Activated effector memory CD4-positive, alpha-beta T cell treated with Interleukin-2 at 50 U/mL for 16 hours (primary cell): ENCODE measurements around the gene SUCNR1.
"Not testable (repeated sequence)": the region's sequence is repeated elsewhere in the genome, so short reads cannot be mapped to it uniquely, and the experiment has no call there.

ENCODE experiments used
- DNase-seq: peaks from one replicate; pipeline ENCODE4 v3.0.0-alpha.2; 2020

The SUCNR1 gene

DNA sequence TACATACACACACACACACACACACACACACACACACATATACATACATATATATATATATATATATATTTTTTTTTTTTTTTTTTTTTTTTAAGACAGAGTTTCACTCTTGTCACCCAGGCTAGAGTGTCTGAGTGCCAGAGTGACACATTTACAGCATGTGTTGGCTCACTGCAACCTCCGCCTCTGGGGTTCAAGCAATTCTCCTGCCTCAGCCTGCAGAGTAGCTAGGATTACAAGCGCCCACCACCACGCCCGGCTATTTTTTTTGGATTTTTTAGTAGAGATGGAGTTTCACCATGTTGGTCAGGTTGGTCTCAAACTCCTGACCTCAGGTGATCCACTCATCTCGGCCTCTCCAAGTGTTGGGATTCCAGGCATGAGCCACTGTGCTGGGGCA, 636 bp downstream of the SUCNR1 start:
- not testable (repeated sequence) for DNase-seq

GRCh38 chr3:151875759-151876158, 2.3 kb downstream of the SUCNR1 start:
- DNase-seq, result no peak

- DNase-seq, result no peak
Measured at GRCh38 chr3:151877269-151877668, 3.8 kb downstream of the SUCNR1 start.

GRCh38 chr3:151878465-151878864, 5.0 kb downstream of the SUCNR1 start:
- DNase-seq, result no peak

- no peak for DNase-seq
Measured at GRCh38 chr3:151879037-151879436, 5.6 kb downstream of the SUCNR1 start.

DNA sequence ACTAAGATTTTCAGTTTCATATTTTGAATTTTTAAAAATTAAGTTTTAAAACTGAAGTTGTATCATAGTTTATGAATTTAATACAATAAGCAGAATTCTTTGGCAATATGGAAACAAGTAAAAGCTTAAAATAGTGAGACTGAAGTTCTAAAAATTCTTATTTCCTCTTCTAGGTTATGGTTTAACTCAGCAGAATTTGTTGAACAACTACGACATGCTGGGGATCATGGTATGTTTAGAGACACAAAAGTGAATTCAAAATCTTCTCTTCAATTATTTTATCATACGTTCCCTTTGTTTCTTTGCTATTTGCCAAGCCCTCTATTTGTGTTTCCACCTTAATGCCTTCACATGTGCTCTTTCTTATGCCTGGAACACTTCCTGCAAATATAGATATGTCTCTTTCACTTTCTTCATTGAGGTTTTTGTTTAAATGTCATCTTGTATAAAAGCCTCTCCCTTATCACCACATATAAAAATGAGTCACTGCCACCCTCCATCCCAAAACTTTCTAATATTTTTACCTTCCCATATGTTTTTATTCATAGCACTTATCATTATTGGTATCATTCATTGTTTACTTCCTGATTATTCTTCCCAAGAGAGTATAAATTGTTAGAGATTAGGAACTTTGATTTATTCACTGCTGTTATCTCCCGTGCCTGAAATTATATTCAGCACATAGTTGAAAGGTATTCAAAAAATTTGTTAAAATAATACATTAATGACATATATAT, 6.4 kb downstream of the SUCNR1 start:
- DNase-seq, result no peak

DNA sequence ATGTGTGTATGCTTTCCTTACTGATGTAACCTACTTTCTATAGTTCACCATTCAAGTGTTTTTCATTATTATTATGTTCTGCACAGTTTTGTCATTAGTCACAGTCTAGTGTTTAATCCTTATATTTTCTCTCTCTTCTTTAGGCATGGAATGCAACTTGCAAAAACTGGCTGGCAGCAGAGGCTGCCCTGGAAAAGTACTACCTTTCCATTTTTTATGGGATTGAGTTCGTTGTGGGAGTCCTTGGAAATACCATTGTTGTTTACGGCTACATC, 6.9 kb downstream of the SUCNR1 start:
- DNase-seq, result no peak

DNA sequence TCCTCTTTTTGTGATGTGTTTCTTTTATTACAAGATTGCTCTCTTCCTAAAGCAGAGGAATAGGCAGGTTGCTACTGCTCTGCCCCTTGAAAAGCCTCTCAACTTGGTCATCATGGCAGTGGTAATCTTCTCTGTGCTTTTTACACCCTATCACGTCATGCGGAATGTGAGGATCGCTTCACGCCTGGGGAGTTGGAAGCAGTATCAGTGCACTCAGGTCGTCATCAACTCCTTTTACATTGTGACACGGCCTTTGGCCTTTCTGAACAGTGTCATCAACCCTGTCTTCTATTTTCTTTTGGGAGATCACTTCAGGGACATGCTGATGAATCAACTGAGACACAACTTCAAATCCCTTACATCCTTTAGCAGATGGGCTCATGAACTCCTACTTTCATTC, 7.7 kb downstream of the SUCNR1 start:
- no peak for DNase-seq

DNA sequence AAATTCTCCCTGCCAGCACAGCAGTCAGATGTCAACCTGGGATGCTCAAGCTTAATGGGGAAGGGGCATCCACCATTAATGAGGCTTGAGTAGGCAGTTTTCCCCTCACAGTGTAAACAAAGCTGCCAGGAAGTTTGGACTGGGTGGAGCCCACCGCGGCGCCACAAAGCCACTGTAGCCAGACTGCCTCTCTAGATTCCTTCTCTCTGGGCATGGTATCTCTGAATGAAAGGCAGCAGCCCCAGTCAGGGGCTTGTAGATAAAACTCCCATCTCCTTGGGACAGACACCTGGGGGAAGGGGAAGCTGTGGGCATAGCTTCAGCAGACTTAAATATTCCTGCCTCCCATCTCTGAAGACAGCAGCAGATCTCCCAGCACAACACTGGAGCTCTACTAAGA, 12.0 kb downstream of the SUCNR1 start:
- not testable (repeated sequence) for DNase-seq

DNA sequence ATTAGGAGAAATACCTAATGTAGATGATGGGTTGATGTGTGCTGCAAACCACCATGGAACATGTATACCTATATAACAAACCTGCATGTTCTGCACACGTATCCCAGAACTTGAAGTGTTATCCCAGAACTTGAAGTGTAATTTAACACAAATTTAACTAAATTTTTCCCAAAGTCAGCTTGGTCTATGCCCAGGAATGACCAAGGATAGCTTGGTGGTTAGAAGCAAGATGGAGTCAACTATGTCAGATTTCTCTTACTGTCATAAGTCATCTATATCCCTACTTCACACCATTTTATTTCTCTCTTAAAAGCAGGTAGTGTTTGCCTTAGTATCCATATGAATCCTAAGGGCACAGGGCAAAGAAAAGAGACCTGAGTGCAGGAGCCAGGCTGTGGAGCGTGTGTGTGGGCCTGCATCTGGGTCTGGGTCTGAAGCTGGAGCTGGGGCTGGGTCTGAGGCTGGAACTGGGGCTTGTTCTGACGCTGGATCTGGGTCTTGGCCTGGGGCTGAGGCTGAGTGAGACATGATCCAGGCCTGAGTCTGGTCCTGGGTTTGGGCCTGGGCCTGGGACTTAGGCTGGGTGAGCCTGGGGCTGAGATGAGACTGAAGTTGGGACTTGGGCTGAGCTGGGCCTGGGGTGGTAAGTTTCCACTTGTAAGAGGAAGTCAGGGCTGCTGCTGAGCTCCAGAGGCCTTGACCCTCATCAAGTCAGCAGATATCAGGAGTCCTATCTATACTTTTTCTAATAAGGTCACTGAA, 14.2 kb downstream of the SUCNR1 start:
- DNase-seq, result not testable (repeated sequence)

DNA sequence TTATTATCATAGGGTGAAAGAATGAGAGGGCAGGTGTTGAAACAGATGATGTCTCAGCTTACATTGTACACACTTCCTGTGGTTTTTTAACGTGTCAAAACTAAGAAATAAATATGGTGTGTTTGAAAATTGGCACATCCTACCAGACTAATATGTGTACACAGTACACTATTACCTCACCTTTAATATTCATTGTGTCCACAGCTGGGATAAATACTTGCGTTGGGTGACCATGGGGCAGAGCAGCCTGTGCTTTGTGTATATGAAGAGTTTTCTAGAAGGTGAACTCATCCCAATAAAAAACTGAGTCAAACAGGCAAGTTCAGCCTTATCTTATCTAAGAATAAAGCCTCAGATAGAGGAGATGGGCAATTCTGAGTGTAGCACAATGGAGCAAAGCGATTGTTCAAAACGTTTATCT, 17.3 kb downstream of the SUCNR1 start:
- no peak for DNase-seq

DNA sequence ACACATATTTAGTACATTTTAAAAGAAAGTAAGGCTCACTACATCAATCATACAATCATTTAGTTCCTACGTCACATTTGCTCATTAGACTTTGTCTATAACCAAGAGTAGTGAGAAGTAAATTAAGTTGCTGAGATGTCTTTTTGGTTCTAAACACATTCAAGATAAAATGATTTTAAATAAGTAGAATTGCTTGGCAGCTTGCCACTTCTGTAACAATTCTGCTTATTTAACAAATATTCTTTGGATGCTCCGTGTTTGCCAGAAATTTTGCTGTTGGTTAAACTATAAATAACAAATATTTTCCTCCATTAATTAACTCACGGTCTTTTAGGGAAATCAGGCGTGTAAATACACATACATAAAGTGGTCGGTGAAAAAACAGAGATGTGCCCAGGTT, 18.3 kb downstream of the SUCNR1 start:
- DNase-seq, result no peak

GRCh38 chr3:151894219-151894618, 20.8 kb downstream of the SUCNR1 start:
- no peak for DNase-seq

DNA sequence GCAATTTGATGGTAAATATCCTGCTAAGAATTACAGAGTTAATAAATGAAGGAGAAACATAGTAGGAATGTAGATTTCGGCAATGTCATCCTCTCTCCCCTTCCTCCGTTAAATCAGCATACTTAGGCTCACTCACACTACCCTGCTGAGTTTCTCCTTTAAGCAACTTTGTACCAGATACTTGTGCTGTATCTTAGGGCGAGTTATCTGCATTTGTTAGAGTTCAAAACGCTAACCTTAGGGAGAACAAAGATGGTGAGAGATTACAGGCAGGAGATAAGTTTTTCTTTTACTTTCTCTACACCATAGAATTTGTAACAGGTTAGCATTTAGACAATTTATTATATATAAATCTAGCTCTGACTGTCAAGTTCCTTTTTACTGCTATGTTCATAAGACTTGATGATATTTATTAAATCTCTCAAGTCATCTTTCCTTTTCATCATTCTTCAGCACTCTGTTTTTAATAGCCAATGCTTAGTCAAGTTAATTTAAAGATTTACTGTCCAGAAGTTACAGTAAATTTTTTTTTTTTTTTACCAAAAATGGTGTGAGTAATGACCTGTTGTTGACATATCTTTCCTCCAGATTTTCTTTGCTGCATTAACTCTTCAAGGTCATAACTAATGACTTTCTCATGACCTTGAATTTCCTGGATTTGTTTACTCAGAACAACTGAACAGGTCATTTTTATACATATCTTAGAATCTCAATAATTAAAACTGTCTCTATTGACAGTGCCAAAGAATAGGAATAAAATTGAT, 22.2 kb downstream of the SUCNR1 start:
- DNase-seq, result no peak

GRCh38 chr3:151896246-151897012, 23.0 kb downstream of the SUCNR1 start:
- DNase-seq, result no peak

- DNase-seq, result not testable (repeated sequence)
Measured at GRCh38 chr3:151898121-151898520, 24.7 kb downstream of the SUCNR1 start.

DNA sequence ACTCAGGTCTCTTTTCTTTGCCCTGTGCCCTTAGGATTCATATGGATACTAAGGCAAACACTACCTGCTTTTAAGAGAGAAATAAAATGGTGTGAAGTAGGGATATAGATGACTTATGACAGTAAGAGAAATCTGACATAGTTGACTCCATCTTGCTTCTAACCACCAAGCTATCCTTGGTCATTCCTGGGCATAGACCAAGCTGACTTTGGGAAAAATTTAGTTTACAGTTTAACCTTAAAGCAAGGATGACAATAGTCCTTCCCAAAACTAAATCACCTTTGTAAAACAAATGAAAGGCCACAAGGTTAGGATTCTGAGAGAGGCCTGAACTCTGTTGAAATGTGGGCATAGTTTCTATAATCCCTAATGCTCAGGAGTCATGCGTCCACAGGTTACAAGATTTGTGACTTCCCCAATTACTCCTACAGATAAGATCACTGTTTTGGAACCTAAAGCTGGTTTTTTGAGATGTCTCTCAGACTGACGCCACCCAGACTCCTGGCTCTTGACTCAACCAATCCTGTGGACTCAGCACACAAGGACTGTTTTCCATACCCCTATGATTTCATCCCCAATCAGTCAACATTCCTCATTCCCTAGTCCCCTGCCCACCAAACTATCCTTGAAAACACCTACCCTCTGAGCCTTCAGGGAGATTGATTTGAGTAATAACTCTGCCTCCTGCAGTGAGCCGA, 25.3 kb downstream of the SUCNR1 start:
- not testable (repeated sequence) for DNase-seq

GRCh38 chr3:151899996-151900395, 26.6 kb downstream of the SUCNR1 start:
- DNase-seq, result no peak

DNA sequence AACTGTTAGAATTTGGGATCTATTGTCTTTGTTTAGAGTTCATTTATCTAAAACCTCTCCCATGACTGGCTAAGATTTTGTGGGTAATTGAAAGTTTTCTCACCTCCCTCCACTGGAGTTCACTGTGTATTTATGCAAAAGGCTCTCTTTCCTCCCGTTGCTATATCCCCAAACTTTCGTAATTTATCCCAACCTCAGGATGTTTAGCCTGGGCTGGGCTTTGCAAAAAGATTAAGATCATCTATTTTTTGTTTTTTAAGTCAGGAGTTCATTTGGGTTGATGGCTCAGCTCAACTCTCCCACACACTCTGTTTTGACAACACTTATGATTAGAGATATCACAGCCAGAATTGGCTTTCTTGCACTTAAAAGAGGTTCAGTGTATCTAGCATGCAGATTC, 27.0 kb downstream of the SUCNR1 start:
- DNase-seq, result no peak

DNA sequence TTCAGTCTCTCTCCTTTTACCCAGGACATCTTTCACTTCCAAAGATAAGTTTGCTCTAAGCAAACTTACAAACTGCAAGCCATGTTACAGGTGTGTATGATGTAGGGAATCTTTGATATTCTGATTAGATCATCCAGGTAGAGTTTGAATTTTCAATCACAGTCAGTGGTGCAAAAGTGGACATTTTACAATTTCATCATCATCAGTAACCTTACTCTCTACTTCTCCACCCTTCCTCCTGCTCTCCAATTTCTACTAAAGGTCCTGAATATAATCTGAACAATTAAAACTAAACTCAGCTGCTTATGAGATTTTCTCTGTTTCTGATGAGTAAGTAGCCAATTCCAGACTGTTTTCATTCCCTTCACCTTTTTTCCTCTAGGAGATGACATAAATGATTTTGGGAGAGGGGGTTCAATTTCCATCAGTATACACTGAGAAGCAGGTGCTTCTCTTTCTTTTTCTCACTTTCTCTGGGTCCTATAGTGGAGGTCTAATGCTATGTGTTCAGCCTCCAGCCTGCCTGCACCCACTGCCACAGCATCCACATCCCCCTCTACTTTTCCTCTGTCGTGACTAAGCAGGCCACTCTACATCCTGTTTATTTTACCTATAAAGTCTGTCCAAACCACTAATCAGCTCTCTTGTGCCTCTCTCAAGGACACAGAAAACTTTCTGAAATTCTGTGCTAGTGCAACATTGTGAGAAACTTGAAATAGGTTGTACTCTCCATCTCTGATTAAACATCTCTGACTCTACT, 27.6 kb downstream of the SUCNR1 start:
- no peak for DNase-seq

DNA sequence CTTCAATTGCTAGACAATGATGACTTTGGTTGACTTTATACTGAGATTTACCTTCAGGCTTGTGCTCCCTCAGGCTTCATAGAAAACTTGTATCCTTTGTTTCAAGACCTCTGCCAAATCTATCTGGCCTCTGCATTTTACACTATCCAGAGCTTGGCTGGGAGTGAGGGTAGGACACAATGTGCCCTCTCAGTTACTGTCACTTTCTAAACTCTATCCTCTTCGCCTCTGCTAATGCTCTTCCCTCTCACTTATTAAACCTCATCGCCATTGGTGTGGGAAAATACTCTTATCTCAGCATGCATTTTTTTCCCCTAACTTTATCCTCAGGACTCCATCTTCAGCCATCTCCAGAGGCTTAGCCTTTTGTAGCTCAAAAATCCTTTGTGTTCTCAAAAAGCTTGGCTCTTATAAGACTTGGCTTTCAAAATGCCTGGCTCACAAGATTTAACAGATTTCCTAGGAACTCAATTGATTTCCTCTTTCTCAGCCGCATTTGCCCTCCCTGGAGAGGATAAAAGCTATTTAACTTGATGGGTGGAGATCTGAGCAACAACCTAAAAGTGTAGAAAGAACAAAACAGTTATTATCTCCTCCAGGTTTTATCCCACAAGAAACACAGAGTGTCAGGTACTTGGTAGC, 28.3 kb downstream of the SUCNR1 start:
- no peak for DNase-seq
